Sigmoid colon (tissue), 3 donors: ENCODE results near the gene NUFIP1.

Experiments
- CTCF ChIP-seq, 4 experiments: fragments of 450-650 bp in 3 of 4; fragments of 200-600 bp in 1 of 4; IDR thresholded peaks; one replicate each; pipeline ENCODE4 v1.5.1; 2016 to 2019; ENCODE audit warnings: antibody characterized with exemption in 4 of 4, mild to moderate bottlenecking in 3 of 4, moderate library complexity in 2 of 4
- POLR2A ChIP-seq, 2 donors: fragments of 450-650 bp; IDR thresholded peaks; one replicate each; pipeline ENCODE4 v1.6.1; 2016; ENCODE audit warnings: antibody characterized with exemption in 2 of 2, mild to moderate bottlenecking in 2 of 2, moderate library complexity in 2 of 2

GRCh38 chr13:44918326-44919103 is 70.8 kb downstream of the NUFIP1 start:
- peak in 1 of 2 donors; percentile 12 for TF ChIP-seq POLR2A (IDR thresholded peaks at IDR 0.05)
- peak; percentile 81 to 94 (median 92) for TF ChIP-seq CTCF (IDR thresholded peaks at IDR 0.05)
